Astrocyte of the spinal cord (primary cell): ENCODE measurements around the gene OPTN.

Experiments used
- DNase-seq: peaks from one replicate; pipeline ENCODE4 v3.0.0; 2011; ENCODE audit warnings: low read depth, low spot score
- H3K4me3 ChIP-seq: 2 replicates; pipeline ENCODE4 v1.5.1; 2011; ENCODE audit warnings: low read depth, mild to moderate bottlenecking, low read length, moderate library complexity
- CTCF ChIP-seq: IDR thresholded peaks from 2 replicates; pipeline ENCODE4 v1.5.1; 2012; ENCODE audit warnings: low read depth, mild to moderate bottlenecking, low read length, inconsistent platforms
- in situ Hi-C: cut with HindIII; loops from 2 replicates; pipeline ENCODE4 v1.10.0; 2017; ENCODE audit warnings: low sequenced_read_pairs

The OPTN gene

DNA sequence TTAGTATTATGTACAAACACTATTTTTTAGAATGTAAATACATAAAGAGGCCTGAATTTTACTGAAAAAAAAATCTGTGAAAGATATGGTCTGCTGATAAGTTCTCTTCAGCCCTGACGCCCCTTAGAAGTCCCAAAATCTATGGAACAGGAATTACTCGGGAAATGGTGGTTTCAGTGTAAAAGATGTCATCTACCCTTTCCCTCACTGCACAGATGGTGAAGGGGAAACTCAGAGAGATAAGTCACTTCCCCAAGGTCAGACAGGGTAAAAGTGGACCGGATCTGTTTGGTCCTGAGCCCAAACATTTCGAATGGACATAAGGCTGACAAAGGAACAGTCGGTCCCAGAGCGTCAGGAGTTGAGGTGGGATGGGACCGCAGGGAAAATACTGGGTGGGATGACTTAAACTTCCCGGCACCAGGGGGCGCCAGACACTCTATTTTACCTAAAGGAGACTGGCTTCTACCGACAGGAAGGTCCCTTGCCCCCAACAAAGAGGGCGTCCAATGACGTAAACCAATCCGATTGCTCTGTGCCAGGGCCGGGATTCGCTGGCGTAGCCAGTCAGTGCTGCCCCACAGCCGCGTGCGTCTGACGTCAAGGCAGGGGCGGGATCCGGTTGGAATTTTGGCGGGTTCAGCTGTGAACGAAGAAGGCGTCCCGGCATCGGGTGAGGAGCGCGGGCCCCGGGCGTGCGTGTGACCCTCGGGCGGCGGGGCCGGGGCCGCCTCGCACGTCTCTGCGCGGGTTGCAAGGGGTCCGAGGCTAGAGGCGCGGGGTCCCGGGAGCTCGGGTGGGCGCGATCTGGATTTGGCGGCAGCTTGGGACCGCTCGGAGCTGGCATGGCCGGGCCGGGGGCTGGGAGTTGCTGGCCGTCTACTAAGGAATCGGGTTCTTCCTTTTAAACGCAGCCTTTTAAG, 61.2 kb downstream of the OPTN start, which contains the start of gene MCM10:
TSS of gene MCM10 (plus strand) at position 625 of the 923 bp plus-strand sequence. CDS start 2,645 bp downstream, outside the sequence.
- in situ Hi-C loops = no loop called here
- peak; percentile 76 for TF ChIP-seq CTCF

DNA sequence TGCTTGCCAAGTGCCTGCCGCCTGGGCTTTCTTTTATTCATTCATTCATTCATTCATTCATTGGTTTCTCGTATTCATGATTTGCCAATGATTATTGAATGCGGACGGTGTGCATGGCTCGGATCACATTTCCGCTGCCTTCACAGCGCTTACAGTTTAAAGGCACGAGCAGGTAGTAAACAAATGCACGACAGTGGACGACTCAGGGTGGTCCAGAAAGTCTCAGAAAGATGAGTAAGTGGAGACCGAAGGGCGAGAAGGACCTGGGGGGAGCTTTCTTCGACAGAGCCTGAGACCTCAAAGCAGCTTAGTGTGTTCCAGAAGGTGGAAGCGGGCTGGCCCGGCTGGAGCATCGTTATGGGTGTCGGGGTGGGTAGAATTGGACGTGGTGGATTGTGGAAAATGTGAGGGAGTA, 61.9 kb downstream of the OPTN start:
- DNase-seq = peak; percentile 3
- peak overlapping the region; percentile 63 for H3K4me3 ChIP-seq
- TF ChIP-seq CTCF = no peak
- in situ Hi-C loops = no loop called here

More for the DNA sequence above, 61.2 kb downstream of the OPTN start, which contains the start of gene MCM10:
- DNase-seq = peak; percentile 99
- H3K4me3 ChIP-seq = peak within 1 kb of the TSS; percentile 63

GRCh38 chr10:13163859-13164258, 63.9 kb downstream of the OPTN start:
- no peak for DNase-seq
- TF ChIP-seq CTCF = no peak
- in situ Hi-C loops = no loop called here
- H3K4me3 ChIP-seq = no peak overlapping the region

DNA sequence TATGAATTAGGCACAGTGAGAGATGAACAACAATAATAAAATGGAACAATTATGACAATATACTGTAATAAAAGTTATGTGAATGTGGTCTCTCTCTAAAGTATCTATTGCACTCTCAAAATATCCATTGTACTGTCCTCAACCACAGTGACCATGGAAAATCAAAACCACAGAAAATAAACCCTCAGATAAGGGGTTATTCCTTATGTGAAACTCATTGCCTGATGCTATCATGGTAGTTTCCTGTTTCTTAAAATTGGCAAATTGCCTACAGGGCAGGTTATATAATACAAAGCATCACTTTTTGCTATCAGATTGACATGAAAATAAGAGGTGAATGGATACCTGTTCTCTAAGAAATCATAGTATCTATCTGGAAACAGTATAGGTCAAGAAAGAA, 65.2 kb downstream of the OPTN start:
- in situ Hi-C loops = no loop called here
- no peak overlapping the region for H3K4me3 ChIP-seq
- TF ChIP-seq CTCF = no peak
- DNase-seq = no peak

- no peak overlapping the region for H3K4me3 ChIP-seq
- no peak for DNase-seq
- in situ Hi-C loops = no loop called here
- TF ChIP-seq CTCF = no peak
Observed at GRCh38 chr10:13167568-13167967, 67.6 kb downstream of the OPTN start.

GRCh38 chr10:13168781-13169180, 68.8 kb downstream of the OPTN start:
- in situ Hi-C loops = no loop called here

More at GRCh38 chr10:13168781-13169180, 68.8 kb downstream of the OPTN start:
- no peak for DNase-seq
- TF ChIP-seq CTCF = no peak
- no peak overlapping the region for H3K4me3 ChIP-seq
